Choroid plexus epithelial cell (primary cell): ENCODE measurements around the gene B3GNT7.
A peak's percentile ranks its signal among the peaks of the same experiment; 100 is the strongest.

Experiments used
- DNase-seq: peaks from one replicate; pipeline ENCODE4 v3.0.0-alpha.2; 2010; ENCODE audit warnings: low read depth
- H3K4me3 ChIP-seq: 2 replicates; pipeline ENCODE4 v1.5.1; 2011; ENCODE audit warnings: low read depth, mild to moderate bottlenecking, control low read depth, low read length, moderate library complexity
- TF ChIP-seq, protein P1 (sequence below): conservative IDR thresholded peaks from 2 replicates; pipeline ENCODE4 v1.5.1; 2011; ENCODE audit warnings: low read depth, mild to moderate bottlenecking, control low read depth, inconsistent platforms, low read length, moderate library complexity

Gene B3GNT7

DNA sequence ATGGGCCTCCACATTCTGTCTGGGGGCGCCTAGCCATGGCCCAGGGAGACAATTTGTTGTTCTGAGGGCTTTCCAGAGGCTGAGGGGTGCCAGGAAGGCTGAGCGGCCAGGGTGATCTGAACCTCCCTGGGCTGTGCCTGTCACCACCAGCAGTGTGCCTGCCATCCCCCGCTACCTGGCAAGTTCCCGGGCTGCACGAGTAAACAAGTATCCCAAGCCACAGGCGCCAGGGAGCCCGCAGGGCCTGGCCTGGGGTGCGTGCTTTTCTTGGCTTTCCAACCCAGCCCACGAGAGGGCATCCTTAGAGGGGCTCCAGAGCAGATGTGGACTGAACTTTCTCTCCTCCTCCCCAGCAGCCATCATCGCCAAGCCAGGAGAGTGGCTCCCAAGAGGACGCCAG is 35.1 kb upstream of the B3GNT7 start:
- no peak for DNase-seq

DNA sequence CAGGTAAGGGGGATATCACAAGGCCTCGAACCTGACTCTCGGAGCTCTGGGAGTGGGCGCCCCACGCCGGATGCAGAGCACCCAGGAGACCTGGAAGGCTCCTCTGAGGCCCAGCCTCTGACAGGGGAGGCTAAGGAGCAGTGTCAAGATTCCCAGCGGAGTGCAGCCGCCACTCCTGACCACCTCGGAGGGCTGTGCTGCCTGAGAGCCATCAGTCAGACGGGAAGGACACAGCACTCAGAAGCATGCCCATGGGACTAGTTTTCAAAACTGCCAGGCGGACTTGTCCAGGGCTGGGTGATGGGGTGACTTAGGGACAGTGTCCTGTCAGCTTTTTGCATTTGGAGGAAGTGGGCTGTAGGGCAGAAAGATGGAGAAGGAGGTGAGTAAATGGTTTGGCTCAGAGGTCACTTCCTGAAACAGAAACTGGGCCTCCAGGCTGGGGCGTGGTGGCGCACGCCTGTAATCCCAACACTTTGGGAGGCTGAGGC is 34.6 kb upstream of the B3GNT7 start:
- DNase-seq, result no peak
- no peak overlapping the region for H3K4me3 ChIP-seq
- TF ChIP-seq, protein P1, sequence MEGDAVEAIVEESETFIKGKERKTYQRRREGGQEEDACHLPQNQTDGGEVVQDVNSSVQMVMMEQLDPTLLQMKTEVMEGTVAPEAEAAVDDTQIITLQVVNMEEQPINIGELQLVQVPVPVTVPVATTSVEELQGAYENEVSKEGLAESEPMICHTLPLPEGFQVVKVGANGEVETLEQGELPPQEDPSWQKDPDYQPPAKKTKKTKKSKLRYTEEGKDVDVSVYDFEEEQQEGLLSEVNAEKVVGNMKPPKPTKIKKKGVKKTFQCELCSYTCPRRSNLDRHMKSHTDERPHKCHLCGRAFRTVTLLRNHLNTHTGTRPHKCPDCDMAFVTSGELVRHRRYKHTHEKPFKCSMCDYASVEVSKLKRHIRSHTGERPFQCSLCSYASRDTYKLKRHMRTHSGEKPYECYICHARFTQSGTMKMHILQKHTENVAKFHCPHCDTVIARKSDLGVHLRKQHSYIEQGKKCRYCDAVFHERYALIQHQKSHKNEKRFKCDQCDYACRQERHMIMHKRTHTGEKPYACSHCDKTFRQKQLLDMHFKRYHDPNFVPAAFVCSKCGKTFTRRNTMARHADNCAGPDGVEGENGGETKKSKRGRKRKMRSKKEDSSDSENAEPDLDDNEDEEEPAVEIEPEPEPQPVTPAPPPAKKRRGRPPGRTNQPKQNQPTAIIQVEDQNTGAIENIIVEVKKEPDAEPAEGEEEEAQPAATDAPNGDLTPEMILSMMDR, result no peak

More for the DNA sequence above, 35.1 kb upstream of the B3GNT7 start:
- TF ChIP-seq, protein P1, result no peak
- no peak overlapping the region for H3K4me3 ChIP-seq

DNA sequence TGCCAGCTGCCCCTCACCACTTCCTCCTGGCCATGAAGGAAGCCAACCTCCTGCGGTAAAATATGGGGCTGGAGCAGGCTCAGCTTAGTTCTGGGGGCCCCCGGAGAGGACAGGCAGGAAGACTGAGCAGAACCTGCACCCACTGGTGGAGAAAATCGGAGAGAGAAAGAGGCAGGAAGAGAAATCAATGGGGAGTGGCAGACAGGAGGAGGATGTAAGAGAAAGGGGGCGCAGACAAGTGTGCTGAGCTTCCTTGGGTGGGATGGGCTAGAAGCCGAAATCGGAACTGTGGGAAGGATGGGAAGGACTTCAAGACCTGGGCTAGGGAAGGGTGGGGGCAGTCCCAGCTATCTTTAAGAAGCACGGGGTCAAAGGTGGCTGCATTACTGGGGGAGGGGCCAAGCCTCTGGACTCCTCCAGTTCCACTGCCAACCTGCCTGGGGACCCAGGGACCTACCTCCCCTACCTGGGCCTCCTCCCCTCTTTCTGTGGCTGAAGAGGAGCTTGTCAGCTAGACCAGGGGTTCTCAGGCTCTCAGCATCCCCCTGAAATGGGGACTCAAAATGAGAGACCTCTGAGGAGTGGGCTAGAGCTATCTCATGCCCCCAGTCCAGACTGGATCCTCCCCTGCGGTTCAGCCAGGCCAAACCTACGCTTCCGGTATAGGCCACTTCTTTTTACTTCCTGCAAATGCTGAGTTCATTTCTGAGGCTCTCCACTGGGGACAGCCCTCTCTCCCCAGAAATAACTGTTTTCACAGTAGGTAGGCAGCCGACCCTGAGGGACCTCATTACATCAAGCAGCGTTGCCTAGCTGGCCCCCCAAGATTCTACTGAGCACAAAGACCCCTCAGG is 33.6 kb upstream of the B3GNT7 start:
- TF ChIP-seq, protein P1, result no peak
- DNase-seq, result no peak
- H3K4me3 ChIP-seq, result no peak overlapping the region

DNA sequence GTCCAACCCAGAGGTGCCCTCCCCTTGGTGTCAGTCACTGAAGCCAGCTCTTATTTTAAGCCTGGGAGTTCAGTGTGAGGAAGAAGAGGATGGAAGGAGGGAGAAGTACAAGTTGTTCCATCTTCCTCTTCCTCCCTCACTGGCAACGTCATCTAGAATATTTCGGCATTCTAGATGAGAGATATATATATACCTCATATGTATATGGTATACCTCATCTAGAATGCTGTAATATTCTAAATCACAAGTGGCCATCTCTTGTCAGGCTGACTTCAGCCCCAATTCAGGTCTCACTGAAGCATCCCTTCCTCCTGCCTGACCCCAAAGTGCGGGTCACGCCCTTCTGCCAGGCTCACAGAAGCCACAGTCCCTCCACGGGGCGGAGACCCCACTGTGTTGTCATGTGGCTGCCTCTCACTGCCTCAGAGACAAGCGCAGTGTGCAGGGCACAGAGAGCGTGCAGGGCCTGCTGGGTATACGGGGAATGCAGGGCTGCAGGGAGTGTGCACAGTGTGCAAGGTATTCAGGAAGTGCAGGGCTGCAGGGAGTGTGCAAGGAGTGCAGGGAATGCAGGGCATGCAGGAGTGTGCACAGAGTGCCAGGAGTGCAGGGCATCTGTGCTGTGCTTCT is 32.8 kb upstream of the B3GNT7 start:
- TF ChIP-seq, protein P1, result no peak
- no peak for DNase-seq
- H3K4me3 ChIP-seq, result no peak overlapping the region

DNA sequence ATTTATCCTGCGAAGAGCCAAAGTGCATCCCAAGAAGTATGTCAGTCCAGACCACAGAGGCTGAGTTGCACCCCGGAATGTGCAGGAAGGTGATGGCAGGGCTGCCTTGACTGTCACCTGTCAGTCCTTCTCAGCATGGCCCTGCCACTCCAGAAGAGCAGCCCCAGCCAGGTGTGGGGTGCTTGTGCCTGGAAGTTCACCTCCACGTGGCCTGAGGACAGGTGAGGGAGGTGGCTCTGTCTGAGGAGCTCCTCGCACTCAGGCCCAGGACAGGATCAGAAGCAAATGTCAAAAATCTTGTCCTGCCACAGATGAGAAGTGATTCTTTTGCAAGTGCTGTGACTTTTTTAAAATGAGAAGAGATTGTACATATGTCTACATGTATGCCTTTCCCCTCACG is 31.4 kb upstream of the B3GNT7 start:
- no peak overlapping the region for H3K4me3 ChIP-seq
- TF ChIP-seq, protein P1, result no peak
- no peak for DNase-seq

DNA sequence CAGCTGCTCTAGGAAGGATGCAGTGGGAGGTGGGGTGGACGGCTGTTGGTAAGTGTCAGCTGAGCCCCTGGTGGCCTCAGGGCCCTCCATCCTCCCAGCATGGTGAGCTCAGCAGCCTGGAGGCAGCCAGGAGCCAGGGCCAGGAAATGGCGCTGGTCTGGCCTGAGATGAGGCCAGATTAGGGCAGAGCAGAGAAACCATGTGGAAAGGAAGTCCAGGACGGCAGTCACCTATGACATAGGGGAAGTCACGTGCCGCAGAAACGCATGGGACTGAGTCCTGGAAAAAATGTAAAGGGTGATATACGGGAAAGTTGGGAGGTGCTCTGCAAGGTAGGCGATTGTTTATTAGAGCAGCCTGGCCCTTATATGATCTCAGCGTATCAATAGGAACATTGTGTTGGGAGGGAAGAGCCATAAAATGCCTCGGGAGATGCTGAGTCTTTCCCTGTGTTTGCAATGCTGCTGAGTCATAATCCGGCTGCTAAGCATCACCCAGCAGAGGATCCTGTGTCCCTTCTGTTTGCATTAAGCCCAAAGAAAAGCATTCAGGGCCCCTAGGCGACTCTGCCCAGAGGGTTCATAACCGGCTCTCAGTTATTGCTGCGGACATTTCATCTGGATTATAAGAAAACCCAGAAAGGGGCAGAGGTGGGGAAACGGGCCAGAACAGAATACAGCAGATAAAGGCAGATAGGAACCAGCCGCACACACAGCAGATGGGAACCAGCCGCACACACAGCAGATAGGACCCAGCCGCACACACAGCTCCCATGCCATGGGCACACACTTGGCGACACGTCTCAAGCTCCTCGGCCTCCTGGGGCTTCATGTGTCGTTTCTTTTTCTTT is 30.3 kb upstream of the B3GNT7 start:
- TF ChIP-seq, protein P1, result no peak
- H3K4me3 ChIP-seq, result no peak overlapping the region
- peak; percentile 72 for DNase-seq
